ENCODE data around the gene RBM47.

Gene RBM47

DNA sequence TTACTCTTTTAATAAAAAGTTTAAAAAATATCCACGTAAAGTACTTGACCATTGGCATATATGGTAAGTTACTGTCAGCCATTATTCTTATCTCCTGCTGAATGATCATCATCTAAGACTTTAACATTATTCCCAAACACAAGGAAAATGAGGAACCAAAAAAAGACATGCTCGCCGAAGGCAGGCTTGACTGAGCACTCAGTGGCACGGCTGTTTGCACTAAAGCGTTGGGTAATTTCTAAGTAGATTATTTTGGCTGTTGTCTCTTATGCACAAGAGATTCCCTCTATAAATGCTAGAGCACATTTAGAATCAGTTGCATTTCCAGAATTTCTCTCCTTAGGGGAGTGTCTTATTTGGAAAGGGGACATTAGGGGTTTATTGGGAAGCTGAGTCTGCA, 211.7 kb downstream of the RBM47 start:
- ChIA-PET POLR2A (no interaction called here), CTCF (no interaction called here)
- H3K4me3 ChIP-seq (ENCODE audit: low read depth, low read length): no peak overlapping the region
- H3K36me3 ChIP-seq (ENCODE audit: control insufficient read depth in 2 of 2, insufficient read depth in 1 of 2, low read length in 2 of 2): no peaks in the 10 kb centered on the region
- TF ChIP-seq ZNF600 (tag by site-specific recombination; IDR thresholded peaks at IDR 0.05): no peak
- TF ChIP-seq ZNF48 (tag by site-specific recombination; IDR thresholded peaks at IDR 0.05): no peak
- no peak for TF ChIP-seq ZNF426 (tag by site-specific recombination; IDR thresholded peaks at IDR 0.05)
- TF ChIP-seq ZSCAN16 (tag by site-specific recombination; IDR thresholded peaks at IDR 0.05): no peak
- no peak for TF ChIP-seq ZBTB1 (tag by site-specific recombination; IDR thresholded peaks at IDR 0.05)
- no peak for TF ChIP-seq ZNF473 (tag by site-specific recombination; IDR thresholded peaks at IDR 0.05)
- no peak for TF ChIP-seq ZNF132 (tag by site-specific recombination; IDR thresholded peaks at IDR 0.05; ENCODE audit: borderline replicate concordance)
- no peak for TF ChIP-seq ZNF2 (tag by site-specific recombination; IDR thresholded peaks at IDR 0.05)
- no peak for TF ChIP-seq ZNF26 (tag by site-specific recombination; IDR thresholded peaks at IDR 0.05)
- TF ChIP-seq, protein P1, sequence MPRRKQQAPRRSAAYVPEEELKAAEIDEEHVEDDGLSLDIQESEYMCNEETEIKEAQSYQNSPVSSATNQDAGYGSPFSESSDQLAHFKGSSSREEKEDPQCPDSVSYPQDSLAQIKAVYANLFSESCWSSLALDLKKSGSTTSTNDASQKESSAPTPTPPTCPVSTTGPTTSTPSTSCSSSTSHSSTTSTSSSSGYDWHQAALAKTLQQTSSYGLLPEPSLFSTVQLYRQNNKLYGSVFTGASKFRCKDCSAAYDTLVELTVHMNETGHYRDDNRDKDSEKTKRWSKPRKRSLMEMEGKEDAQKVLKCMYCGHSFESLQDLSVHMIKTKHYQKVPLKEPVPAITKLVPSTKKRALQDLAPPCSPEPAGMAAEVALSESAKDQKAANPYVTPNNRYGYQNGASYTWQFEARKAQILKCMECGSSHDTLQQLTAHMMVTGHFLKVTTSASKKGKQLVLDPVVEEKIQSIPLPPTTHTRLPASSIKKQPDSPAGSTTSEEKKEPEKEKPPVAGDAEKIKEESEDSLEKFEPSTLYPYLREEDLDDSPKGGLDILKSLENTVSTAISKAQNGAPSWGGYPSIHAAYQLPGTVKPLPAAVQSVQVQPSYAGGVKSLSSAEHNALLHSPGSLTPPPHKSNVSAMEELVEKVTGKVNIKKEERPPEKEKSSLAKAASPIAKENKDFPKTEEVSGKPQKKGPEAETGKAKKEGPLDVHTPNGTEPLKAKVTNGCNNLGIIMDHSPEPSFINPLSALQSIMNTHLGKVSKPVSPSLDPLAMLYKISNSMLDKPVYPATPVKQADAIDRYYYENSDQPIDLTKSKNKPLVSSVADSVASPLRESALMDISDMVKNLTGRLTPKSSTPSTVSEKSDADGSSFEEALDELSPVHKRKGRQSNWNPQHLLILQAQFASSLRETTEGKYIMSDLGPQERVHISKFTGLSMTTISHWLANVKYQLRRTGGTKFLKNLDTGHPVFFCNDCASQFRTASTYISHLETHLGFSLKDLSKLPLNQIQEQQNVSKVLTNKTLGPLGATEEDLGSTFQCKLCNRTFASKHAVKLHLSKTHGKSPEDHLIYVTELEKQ (tag by site-specific recombination; IDR thresholded peaks at IDR 0.05; ENCODE audit: borderline replicate concordance): no peak
- TF ChIP-seq ZNF391 (tag by site-specific recombination; IDR thresholded peaks at IDR 0.05; ENCODE audit: borderline replicate concordance, low read depth): no peak
- no peak overlapping the region for H3K27ac ChIP-seq (ENCODE audit: extremely low read depth, low read depth, low read length)
- no peaks in the 10 kb centered on the region for H3K9me3 ChIP-seq (ENCODE audit: control insufficient read depth, insufficient read depth, low read depth, low read length)
- H3K4me1 ChIP-seq (ENCODE audit: control insufficient read depth, insufficient read depth, low read length): no peaks in the 10 kb centered on the region

DNA sequence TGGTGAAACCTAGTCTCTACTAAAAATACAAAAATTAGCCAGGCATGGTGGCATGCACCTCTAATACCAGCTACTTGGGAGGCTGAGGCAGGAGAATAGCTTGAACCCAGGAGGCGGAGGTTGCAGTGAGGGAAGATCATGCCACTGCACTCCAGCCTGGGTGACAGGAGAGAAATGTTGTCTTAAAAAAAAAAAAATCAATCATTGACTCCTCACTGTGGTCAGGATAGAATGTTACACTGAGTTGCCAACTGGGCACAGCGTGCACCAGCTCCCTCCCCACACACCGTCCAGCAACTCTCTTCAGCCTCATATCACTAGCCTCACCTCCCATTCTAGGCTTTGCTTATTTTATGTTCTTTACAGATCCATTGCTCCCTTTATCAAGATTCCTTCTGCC, 215.0 kb downstream of the RBM47 start:
- Histone ChIP-seq H3K9me3 (ENCODE audit: control insufficient read depth, insufficient read depth, low read depth, low read length) (no peaks in the 10 kb centered on the region), H3K36me3 (ENCODE audit: control insufficient read depth in 2 of 2, insufficient read depth in 1 of 2, low read length in 2 of 2) (no peaks in the 10 kb centered on the region), H3K27ac (ENCODE audit: extremely low read depth, low read depth, low read length) (no peak overlapping the region), H3K4me3 (ENCODE audit: low read depth, low read length) (no peak overlapping the region), H3K4me1 (ENCODE audit: control insufficient read depth, insufficient read depth, low read length) (no peaks in the 10 kb centered on the region)
- CTCF ChIA-PET: no interaction called here
- TF ChIP-seq REPIN1 (tag by site-specific recombination; IDR thresholded peaks at IDR 0.05; ENCODE audit: low read depth) (no peak), ZNF202 (tag by site-specific recombination; IDR thresholded peaks at IDR 0.05; ENCODE audit: borderline replicate concordance) (no peak), ZNF580 (tag by site-specific recombination; IDR thresholded peaks at IDR 0.05) (no peak), ZFP69B (tag by site-specific recombination; IDR thresholded peaks at IDR 0.05) (no peak), ZNF658 (tag by site-specific recombination; IDR thresholded peaks at IDR 0.05) (no peak), ZNF311 (tag by site-specific recombination; IDR thresholded peaks at IDR 0.05; ENCODE audit: borderline replicate concordance) (no peak), TCF7L2 (IDR thresholded peaks at IDR 0.05; ENCODE audit: borderline replicate concordance, low read depth, low read length) (no peak), ZNF768 (tag by site-specific recombination; IDR thresholded peaks at IDR 0.05) (no peak), WT1 (tag by site-specific recombination; IDR thresholded peaks at IDR 0.05) (no peak), ZNF140 (tag by site-specific recombination; IDR thresholded peaks at IDR 0.05) (no peak), ATF2 (tag by site-specific recombination; IDR thresholded peaks at IDR 0.05; ENCODE audit: low read depth) (no peak), ZNF701 (tag by site-specific recombination; IDR thresholded peaks at IDR 0.05) (no peak), ZNF837 (tag by site-specific recombination; IDR thresholded peaks at IDR 0.05) (no peak), ZNF549 (tag by site-specific recombination; IDR thresholded peaks at IDR 0.05) (no peak)
- TF ChIP-seq, protein P2, sequence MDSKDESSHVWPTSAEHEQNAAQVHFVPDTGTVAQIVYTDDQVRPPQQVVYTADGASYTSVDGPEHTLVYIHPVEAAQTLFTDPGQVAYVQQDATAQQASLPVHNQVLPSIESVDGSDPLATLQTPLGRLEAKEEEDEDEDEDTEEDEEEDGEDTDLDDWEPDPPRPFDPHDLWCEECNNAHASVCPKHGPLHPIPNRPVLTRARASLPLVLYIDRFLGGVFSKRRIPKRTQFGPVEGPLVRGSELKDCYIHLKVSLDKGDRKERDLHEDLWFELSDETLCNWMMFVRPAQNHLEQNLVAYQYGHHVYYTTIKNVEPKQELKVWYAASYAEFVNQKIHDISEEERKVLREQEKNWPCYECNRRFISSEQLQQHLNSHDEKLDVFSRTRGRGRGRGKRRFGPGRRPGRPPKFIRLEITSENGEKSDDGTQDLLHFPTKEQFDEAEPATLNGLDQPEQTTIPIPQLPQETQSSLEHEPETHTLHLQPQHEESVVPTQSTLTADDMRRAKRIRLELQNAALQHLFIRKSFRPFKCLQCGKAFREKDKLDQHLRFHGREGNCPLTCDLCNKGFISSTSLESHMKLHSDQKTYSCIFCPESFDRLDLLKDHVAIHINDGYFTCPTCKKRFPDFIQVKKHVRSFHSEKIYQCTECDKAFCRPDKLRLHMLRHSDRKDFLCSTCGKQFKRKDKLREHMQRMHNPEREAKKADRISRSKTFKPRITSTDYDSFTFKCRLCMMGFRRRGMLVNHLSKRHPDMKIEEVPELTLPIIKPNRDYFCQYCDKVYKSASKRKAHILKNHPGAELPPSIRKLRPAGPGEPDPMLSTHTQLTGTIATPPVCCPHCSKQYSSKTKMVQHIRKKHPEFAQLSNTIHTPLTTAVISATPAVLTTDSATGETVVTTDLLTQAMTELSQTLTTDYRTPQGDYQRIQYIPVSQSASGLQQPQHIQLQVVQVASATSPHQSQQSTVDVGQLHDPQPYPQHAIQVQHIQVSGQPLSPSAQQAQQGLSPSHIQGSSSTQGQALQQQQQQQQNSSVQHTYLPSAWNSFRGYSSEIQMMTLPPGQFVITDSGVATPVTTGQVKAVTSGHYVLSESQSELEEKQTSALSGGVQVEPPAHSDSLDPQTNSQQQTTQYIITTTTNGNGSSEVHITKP (tag by site-specific recombination; IDR thresholded peaks at IDR 0.05): no peak
- POLR2A ChIA-PET: no interaction called here
